AG04450 (cell line): ENCODE data around the gene C19orf67. TPM values are rescaled to one million over a fixed set of nuclear protein-coding genes. Genes with fewer than 3 reads are reported as not detected.

Source experiments
- CTCF ChIA-PET: fragments of 300-600, 350-600 bp; formaldehyde crosslinking; extraction: SDS; loops from one replicate; lab custom pipeline; 2022; ENCODE audit warnings: antibody characterized with exemption, inconsistent platforms; lab: Charles Lee
- POLR2A ChIA-PET: fragments of 350-600 bp; formaldehyde crosslinking; extraction: SDS; loops from one replicate; lab custom pipeline; 2021; ENCODE audit warnings: antibody characterized with exemption, inconsistent platforms; lab: Yijun Ruan, JAX
- DNase-seq: peaks from one replicate; pipeline ENCODE4 v3.0.0-alpha.2; 2011; ENCODE audit warnings: low read depth, low spot score
- H3K27ac ChIP-seq: one replicate; pipeline ENCODE4 v1.5.1; 2012; ENCODE audit warnings: low read depth, low read length, control low read depth
- H3K27me3 ChIP-seq: one replicate; pipeline ENCODE4 v1.6.0; 2012; ENCODE audit warnings: low read length; ENCODE audit not compliant: control insufficient read depth, insufficient read depth
- H3K4me3 ChIP-seq: 2 replicates; pipeline ENCODE4 v1.5.1; 2011; ENCODE audit warnings: mild to moderate bottlenecking, low read depth, low read length, control low read depth
- H3K9me3 ChIP-seq: 2 replicates; pipeline ENCODE4 v1.5.1; 2012; ENCODE audit warnings: low read length; ENCODE audit not compliant: control insufficient read depth, insufficient read depth
- polyA plus RNA-seq: library from polyadenylated mRNA; depleted of rRNA; stranded (reverse); fragments of >200 nt; gene quantifications from 2 replicates; pipeline ENCODE4 v1.2.3, GENCODE V29; 2011
- TF ChIP-seq, protein P1 (sequence below): IDR thresholded peaks from 2 replicates; pipeline ENCODE4 v1.5.1; 2011; ENCODE audit warnings: low read depth, low read length, control low read depth, inconsistent platforms

The C19orf67 gene
- polyA plus RNA-seq, 1 experiment, result not detected

- Histone ChIP-seq H3K27ac (no peak overlapping the region), H3K27me3 (no peaks in the 10 kb centered on the region), H3K4me3 (no peak overlapping the region), H3K9me3 (no peaks in the 10 kb centered on the region; the same call in 1 of the 2 replicates)
- ChIA-PET POLR2A (no interaction called here), CTCF (interaction anchor here (1.0 to 3.0 kb wide), 5 partner anchors 21 to 235 kb away, joined by 3 to 18 read pairs (median 4); partner anchors contain the start of genes ASF1B and MISP3)
- TF ChIP-seq, protein P1, sequence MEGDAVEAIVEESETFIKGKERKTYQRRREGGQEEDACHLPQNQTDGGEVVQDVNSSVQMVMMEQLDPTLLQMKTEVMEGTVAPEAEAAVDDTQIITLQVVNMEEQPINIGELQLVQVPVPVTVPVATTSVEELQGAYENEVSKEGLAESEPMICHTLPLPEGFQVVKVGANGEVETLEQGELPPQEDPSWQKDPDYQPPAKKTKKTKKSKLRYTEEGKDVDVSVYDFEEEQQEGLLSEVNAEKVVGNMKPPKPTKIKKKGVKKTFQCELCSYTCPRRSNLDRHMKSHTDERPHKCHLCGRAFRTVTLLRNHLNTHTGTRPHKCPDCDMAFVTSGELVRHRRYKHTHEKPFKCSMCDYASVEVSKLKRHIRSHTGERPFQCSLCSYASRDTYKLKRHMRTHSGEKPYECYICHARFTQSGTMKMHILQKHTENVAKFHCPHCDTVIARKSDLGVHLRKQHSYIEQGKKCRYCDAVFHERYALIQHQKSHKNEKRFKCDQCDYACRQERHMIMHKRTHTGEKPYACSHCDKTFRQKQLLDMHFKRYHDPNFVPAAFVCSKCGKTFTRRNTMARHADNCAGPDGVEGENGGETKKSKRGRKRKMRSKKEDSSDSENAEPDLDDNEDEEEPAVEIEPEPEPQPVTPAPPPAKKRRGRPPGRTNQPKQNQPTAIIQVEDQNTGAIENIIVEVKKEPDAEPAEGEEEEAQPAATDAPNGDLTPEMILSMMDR, result no peak
- DNase-seq, result no peak
These were observed 30.2 kb upstream of the C19orf67 start for GRCh38 chr19:14115756-14116155.

- ChIA-PET POLR2A (no interaction called here), CTCF (interaction anchor here (0.6 to 3.0 kb wide), 8 partner anchors 11 to 279 kb away, joined by 3 to 18 read pairs (median 4); partner anchors contain the start of genes ASF1B and MISP3)
- no peak for DNase-seq
- Histone ChIP-seq H3K27ac (no peak overlapping the region), H3K4me3 (no peak overlapping the region), H3K9me3 (no peaks in the 10 kb centered on the region; the same call in 1 of the 2 replicates), H3K27me3 (no peaks in the 10 kb centered on the region)
- TF ChIP-seq, protein P1, result peak; percentile 49
These were observed 29.3 kb upstream of the C19orf67 start for GRCh38 chr19:14114854-14115253.

DNA sequence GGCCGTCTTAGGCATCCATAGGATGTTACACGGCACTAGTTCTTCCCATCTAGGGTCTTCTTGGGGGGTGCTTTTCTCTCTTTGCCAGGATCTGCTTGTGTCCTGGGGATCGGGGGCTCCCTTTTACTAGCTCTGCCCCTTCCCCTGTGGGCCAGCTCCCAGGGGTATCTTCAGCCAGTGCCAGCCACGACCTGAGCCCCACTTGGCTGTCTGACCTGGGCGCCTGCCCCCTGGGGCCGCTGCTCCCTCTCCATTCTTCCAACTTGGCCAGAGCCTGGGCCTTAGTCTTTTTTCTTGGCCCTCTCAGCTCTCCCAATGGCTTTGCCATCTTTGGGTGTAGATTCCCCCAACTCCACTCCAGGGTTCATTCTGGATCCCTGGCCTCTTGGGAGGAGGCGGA is 28.9 kb upstream of the C19orf67 start:
- no peak for DNase-seq
- H3K27me3 ChIP-seq, result no peaks in the 10 kb centered on the region
- H3K4me3 ChIP-seq, result no peak overlapping the region
- no peaks in the 10 kb centered on the region; the same call in 1 of the 2 replicates for H3K9me3 ChIP-seq
- POLR2A ChIA-PET, result no interaction called here
- no peak overlapping the region for H3K27ac ChIP-seq
- CTCF ChIA-PET, result interaction anchor here (1.0 to 3.0 kb wide), 4 partner anchors 11 to 234 kb away, joined by 3 to 18 read pairs (median 4); partner anchors contain the start of gene ASF1B
- TF ChIP-seq, protein P1, result no peak

- ChIA-PET POLR2A (interaction anchor here (0.5 kb wide), 1 partner anchor 10 kb away, joined by 4 read pairs; no protein-coding TSS in a partner anchor), CTCF (interaction anchor here (0.7 to 3.0 kb wide), 4 partner anchors 10 to 70 kb away, joined by 3 to 18 read pairs (median 3); partner anchors contain the start of gene ASF1B)
- Histone ChIP-seq H3K9me3 (no peaks in the 10 kb centered on the region; the same call in 1 of the 2 replicates), H3K4me3 (no peak overlapping the region), H3K27me3 (no peaks in the 10 kb centered on the region), H3K27ac (peak overlapping the region; percentile 2)
- TF ChIP-seq, protein P1, result peak; percentile 28; the same call in 1 of the 2 replicates
- DNase-seq, result no peak
These were observed 28.3 kb upstream of the C19orf67 start for GRCh38 chr19:14113762-14114414.
